ENCODE measurements around the gene FAM217B. TPM values are rescaled to one million over a fixed set of nuclear protein-coding genes. Genes with fewer than 3 reads are reported as not detected.

The FAM217B gene
- total and polyA plus RNA-seq, 4 donors = 0.88 to 5.0 (median 1.7) TPM

DNA sequence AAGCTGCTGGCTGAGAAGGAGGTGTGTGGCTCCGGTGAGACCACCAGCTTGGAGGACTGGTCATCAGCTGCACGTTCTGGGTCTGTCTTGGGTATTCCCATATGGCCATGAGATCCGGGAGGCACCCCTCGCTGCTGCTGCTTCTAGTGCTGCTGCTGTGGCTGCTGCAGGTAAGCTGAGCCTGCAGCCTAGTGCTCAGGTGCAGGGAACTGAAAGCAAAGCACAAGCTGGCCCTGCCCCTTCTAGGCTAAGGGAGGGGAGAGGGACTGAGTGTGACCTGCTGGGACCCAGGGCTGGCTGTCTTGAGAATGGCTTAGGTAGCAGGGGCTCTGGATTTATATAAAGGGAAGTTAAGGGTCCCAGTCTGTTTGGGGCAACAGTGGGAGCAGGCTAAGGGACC lies 18.4 kb downstream of the FAM217B start (continued):
- TF ChIP-seq, protein P1, sequence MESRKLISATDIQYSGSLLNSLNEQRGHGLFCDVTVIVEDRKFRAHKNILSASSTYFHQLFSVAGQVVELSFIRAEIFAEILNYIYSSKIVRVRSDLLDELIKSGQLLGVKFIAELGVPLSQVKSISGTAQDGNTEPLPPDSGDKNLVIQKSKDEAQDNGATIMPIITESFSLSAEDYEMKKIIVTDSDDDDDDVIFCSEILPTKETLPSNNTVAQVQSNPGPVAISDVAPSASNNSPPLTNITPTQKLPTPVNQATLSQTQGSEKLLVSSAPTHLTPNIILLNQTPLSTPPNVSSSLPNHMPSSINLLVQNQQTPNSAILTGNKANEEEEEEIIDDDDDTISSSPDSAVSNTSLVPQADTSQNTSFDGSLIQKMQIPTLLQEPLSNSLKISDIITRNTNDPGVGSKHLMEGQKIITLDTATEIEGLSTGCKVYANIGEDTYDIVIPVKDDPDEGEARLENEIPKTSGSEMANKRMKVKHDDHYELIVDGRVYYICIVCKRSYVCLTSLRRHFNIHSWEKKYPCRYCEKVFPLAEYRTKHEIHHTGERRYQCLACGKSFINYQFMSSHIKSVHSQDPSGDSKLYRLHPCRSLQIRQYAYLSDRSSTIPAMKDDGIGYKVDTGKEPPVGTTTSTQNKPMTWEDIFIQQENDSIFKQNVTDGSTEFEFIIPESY (IDR thresholded peaks at IDR 0.05) = no peak
- no peak for TF ChIP-seq EGR1 (IDR thresholded peaks at IDR 0.05; ENCODE audit: low read depth in 2 of 2)
- TF ChIP-seq CTCF (IDR thresholded peaks at IDR 0.05; ENCODE audit: low read depth, low read length, missing input control) = no peak
- no peak for TF ChIP-seq HNF4A (conservative IDR thresholded peaks at IDR 0.05)
- no peak for TF ChIP-seq SP1 (IDR thresholded peaks at IDR 0.05)
- TF ChIP-seq RAD21 (IDR thresholded peaks at IDR 0.05) = no peak
- no peak for TF ChIP-seq FOXA1 (IDR thresholded peaks at IDR 0.05)
- TF ChIP-seq ATF3 (IDR thresholded peaks at IDR 0.05) = no peak
- no peak for TF ChIP-seq GABPA (IDR thresholded peaks at IDR 0.05 in 1 of 2, conservative IDR thresholded peaks at IDR 0.05 in 1 of 2)
- no peak for TF ChIP-seq FOXA2 (IDR thresholded peaks at IDR 0.05)

DNA sequence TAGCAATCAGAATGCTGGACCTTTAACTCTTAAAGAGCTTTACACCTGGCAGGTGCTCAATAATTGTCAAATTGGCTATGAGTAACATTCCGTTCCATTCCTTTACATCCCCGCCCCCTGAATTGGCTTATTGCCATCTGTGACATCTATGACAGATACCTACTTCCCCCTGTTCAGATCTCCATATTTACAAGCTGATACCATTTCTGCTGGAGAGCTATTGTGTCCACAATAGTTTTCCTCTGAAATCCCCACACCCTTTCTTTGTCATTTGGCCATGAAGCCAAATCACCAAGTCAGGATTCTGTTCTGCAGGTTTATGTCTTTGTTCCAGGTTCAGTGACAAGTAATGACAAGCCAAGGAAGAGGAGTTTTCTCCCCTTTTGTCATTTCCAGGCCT lies 21.2 kb downstream of the FAM217B start:
- H3K27me3 ChIP-seq (ENCODE audit: control insufficient read depth in 4 of 4, insufficient read depth in 4 of 4, low read length in 3 of 4) = peaks cover under 1 to 22% (median 10%) of the 10 kb centered on the region in 4 donors
- TF ChIP-seq NR2F2 (IDR thresholded peaks at IDR 0.05) = no peak
- no peak for TF ChIP-seq RAD21 (IDR thresholded peaks at IDR 0.05)
- TF ChIP-seq, protein P2, sequence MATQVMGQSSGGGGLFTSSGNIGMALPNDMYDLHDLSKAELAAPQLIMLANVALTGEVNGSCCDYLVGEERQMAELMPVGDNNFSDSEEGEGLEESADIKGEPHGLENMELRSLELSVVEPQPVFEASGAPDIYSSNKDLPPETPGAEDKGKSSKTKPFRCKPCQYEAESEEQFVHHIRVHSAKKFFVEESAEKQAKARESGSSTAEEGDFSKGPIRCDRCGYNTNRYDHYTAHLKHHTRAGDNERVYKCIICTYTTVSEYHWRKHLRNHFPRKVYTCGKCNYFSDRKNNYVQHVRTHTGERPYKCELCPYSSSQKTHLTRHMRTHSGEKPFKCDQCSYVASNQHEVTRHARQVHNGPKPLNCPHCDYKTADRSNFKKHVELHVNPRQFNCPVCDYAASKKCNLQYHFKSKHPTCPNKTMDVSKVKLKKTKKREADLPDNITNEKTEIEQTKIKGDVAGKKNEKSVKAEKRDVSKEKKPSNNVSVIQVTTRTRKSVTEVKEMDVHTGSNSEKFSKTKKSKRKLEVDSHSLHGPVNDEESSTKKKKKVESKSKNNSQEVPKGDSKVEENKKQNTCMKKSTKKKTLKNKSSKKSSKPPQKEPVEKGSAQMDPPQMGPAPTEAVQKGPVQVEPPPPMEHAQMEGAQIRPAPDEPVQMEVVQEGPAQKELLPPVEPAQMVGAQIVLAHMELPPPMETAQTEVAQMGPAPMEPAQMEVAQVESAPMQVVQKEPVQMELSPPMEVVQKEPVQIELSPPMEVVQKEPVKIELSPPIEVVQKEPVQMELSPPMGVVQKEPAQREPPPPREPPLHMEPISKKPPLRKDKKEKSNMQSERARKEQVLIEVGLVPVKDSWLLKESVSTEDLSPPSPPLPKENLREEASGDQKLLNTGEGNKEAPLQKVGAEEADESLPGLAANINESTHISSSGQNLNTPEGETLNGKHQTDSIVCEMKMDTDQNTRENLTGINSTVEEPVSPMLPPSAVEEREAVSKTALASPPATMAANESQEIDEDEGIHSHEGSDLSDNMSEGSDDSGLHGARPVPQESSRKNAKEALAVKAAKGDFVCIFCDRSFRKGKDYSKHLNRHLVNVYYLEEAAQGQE (IDR thresholded peaks at IDR 0.05) = no peak
- TF ChIP-seq FOXA2 (IDR thresholded peaks at IDR 0.05) = no peak
- H3K4me3 ChIP-seq (ENCODE audit: low read depth in 1 of 3, low read length in 3 of 3) = no peak overlapping the region
- H3K36me3 ChIP-seq (ENCODE audit: control insufficient read depth in 4 of 4, insufficient read depth in 3 of 4, low read depth in 1 of 4, low read length in 3 of 4) = no peaks in the 10 kb centered on the region
- no peak overlapping the region for H3K27ac ChIP-seq (ENCODE audit: low read depth in 1 of 2, low read length in 2 of 2)
- H3K9ac ChIP-seq (ENCODE audit: low read depth in 1 of 2, low read length in 2 of 2) = no peak overlapping the region
- no peak for DNase-seq (ENCODE audit: low spot score)
- H3K4me1 ChIP-seq (ENCODE audit: control insufficient read depth in 4 of 4, insufficient read depth in 4 of 4, low read length in 3 of 4) = peaks cover 0 to 3% (median 1%) of the 10 kb centered on the region in 4 donors
- no peaks in the 10 kb centered on the region for H3K9me3 ChIP-seq (ENCODE audit: control insufficient read depth in 4 of 4, low read length in 3 of 4)
- 87% methylated on average over 2 of the region's 2 CpGs for WGBS

DNA sequence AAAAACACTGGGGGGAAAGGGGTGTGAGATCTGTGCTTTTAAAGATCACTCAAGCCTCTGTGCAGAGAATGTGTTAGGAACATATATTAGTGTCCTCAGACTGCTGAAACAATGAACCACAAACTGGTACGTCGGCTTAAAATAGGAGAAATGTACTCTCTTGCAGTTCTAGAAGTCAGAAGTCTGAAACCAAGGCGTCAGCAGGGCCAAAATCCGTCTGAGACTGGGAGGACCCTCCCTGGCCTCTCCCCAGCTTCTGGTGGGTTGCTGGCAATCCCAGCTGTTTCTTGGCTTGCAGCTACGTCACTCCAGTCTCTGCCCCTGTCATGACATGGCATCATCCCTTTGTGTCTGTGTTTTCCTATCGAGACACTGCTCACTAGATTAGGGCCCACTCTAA lies 22.0 kb downstream of the FAM217B start:
- no peak overlapping the region for H3K9ac ChIP-seq (ENCODE audit: low read depth in 1 of 2, low read length in 2 of 2)
- H3K4me1 ChIP-seq (ENCODE audit: control insufficient read depth in 4 of 4, insufficient read depth in 4 of 4, low read length in 3 of 4) = peaks cover 0 to 3% (median 1%) of the 10 kb centered on the region in 4 donors
- no peak overlapping the region for H3K27ac ChIP-seq (ENCODE audit: low read depth in 1 of 2, low read length in 2 of 2)
- no peak overlapping the region for H3K4me3 ChIP-seq (ENCODE audit: low read depth in 1 of 3, low read length in 3 of 3)
- WGBS = 92% methylated on average over 6 of the region's 6 CpGs
- no peak for DNase-seq (ENCODE audit: low spot score)
- TF ChIP-seq TAF1 (conservative IDR thresholded peaks at IDR 0.05) (no peak), JUND (IDR thresholded peaks at IDR 0.05) (no peak)
- TF ChIP-seq, protein P2 (IDR thresholded peaks at IDR 0.05) = no peak
- peaks cover 2 to 22% (median 12%) of the 10 kb centered on the region in 4 donors for H3K27me3 ChIP-seq (ENCODE audit: control insufficient read depth in 4 of 4, insufficient read depth in 4 of 4, low read length in 3 of 4)
- no peaks in the 10 kb centered on the region for H3K36me3 ChIP-seq (ENCODE audit: control insufficient read depth in 4 of 4, insufficient read depth in 3 of 4, low read depth in 1 of 4, low read length in 3 of 4)
- no peaks in the 10 kb centered on the region for H3K9me3 ChIP-seq (ENCODE audit: control insufficient read depth in 4 of 4, low read length in 3 of 4)

Measured in liver (tissue), 9 donors.